H1 (cell line): ENCODE measurements around the gene EEIG2. TPM values are rescaled to one million over a fixed set of nuclear protein-coding genes. Genes with fewer than 3 reads are reported as not detected.

Experiments
- CTCF ChIA-PET: fragments of 300-600 bp; sonication (Branson Sonifier 250); formaldehyde crosslinking; loops from one replicate; lab custom pipeline; 2021; ENCODE audit not compliant: partially characterized antibody; lab: Charles Lee
- POLR2A ChIA-PET: fragments of 300-600 bp; sonication (Branson Sonifier 250); formaldehyde crosslinking; loops from one replicate; lab custom pipeline; 2021; ENCODE audit warnings: inconsistent platforms; ENCODE audit not compliant: partially characterized antibody; lab: Charles Lee
- DNase-seq, 2 experiments: peaks; one replicate each; pipeline versions ENCODE4 v3.0.0 to v3.0.0-alpha.2; 2010 to 2022; ENCODE audit warnings: low spot score in 2 of 2, low read depth in 1 of 2, mixed read lengths in 1 of 2
- FAIRE-seq: peaks from 2 replicates; lab custom pipeline; 2011; peaks lifted over from hg19 to GRCh38; lab: Jason Lieb, UNC
- H2AFZ ChIP-seq: 2 replicates; pipeline ENCODE4 v1.8.1; 2012; ENCODE audit warnings: low read length, inconsistent platforms
- H2AK5ac ChIP-seq: 2 replicates; pipeline ENCODE4 v1.6.1; 2013; ENCODE audit warnings: low read depth, low read length
- H2BK120ac ChIP-seq: replicated peaks from 2 replicates; pipeline ENCODE3; 2013; ENCODE audit warnings: low read depth, low read length, inconsistent platforms
- H2BK12ac ChIP-seq: 2 replicates; pipeline ENCODE4 v1.6.1; 2013; ENCODE audit warnings: low read depth, low read length
- H2BK15ac ChIP-seq: 2 replicates; pipeline ENCODE4 v1.6.1; 2013; ENCODE audit warnings: low read length
- H2BK20ac ChIP-seq: 2 replicates; pipeline ENCODE4 v1.6.1; 2013; ENCODE audit warnings: low read length
- H2BK5ac ChIP-seq: 2 replicates; pipeline ENCODE4 v1.6.1; 2013; ENCODE audit warnings: low read depth, low read length
- H3K14ac ChIP-seq: 2 replicates; pipeline ENCODE4 v1.6.1; 2013; ENCODE audit warnings: inconsistent platforms; ENCODE audit not compliant: insufficient read length
- H3K18ac ChIP-seq: 2 replicates; pipeline ENCODE4 v1.6.1; 2013; ENCODE audit warnings: low read length; ENCODE audit errors: extremely low read depth
- H3K23ac ChIP-seq: 2 replicates; pipeline ENCODE4 v1.6.1; 2013; ENCODE audit warnings: inconsistent platforms; ENCODE audit not compliant: insufficient read length
- H3K23me2 ChIP-seq: 2 replicates; pipeline ENCODE4 v1.6.1; 2013; ENCODE audit warnings: low read depth, low read length
- H3K27ac ChIP-seq: 2 replicates; pipeline ENCODE4 v1.6.1; 2011; ENCODE audit warnings: low read depth, low read length, inconsistent platforms
- H3K27me3 ChIP-seq, 4 experiments: replicated peaks in 1 of 4; 1 replicate in 1 of 4; 2 replicates in 3 of 4; pipeline versions ENCODE4 v1.6.1 to v1.8.1; 2011 to 2013; ENCODE audit warnings: low read length in 3 of 4, mild to moderate bottlenecking in 3 of 4, inconsistent platforms in 2 of 4, mixed read lengths in 2 of 4, moderate library complexity in 1 of 4; ENCODE audit not compliant: control insufficient read depth in 3 of 4, insufficient read depth in 3 of 4; ENCODE audit errors: extremely low read depth in 1 of 4
- H3K36me3 ChIP-seq, 4 experiments: 2 replicates each; pipeline versions ENCODE4 v1.6.1 to v1.8.1; 2011 to 2013; ENCODE audit warnings: mild to moderate bottlenecking in 4 of 4, low read length in 3 of 4, moderate library complexity in 2 of 4, control low read depth in 1 of 4, inconsistent platforms in 1 of 4; ENCODE audit not compliant: insufficient read depth in 4 of 4, control insufficient read depth in 2 of 4
- H3K4ac ChIP-seq: replicated peaks from 2 replicates; pipeline ENCODE3; 2013; ENCODE audit warnings: low read length, low read depth, mixed read lengths, inconsistent platforms; ENCODE audit not compliant: insufficient read length
- H3K4me1 ChIP-seq, 4 experiments: replicated peaks in 1 of 4; 1 replicate in 1 of 4; 2 replicates in 3 of 4; pipeline versions ENCODE4 v1.6.1 to v1.8.1; 2011 to 2013; ENCODE audit warnings: low read length in 3 of 4, inconsistent platforms in 2 of 4, mixed read lengths in 1 of 4; ENCODE audit not compliant: insufficient read depth in 4 of 4, control insufficient read depth in 3 of 4
- H3K4me2 ChIP-seq, 2 experiments: 2 replicates each; pipeline versions ENCODE4 v1.6.1 to v1.8.1; 2011 to 2013; ENCODE audit warnings: low read depth in 2 of 2, low read length in 2 of 2, control low read depth in 1 of 2, inconsistent platforms in 1 of 2, mild to moderate bottlenecking in 1 of 2; ENCODE audit not compliant: insufficient read depth in 1 of 2
- H3K4me3 ChIP-seq, 4 experiments: fragments of 200-600, 300-600 bp in 1 of 4; sonication (generic), shearing (Covaris generic), sonication (Bioruptor Twin) in 1 of 4; 2 replicates each; pipeline versions ENCODE4 v1.5.1 to v1.8.1; 2011 to 2016; ENCODE audit warnings: low read length in 4 of 4, low read depth in 3 of 4, control low read depth in 2 of 4, inconsistent platforms in 2 of 4, mild to moderate bottlenecking in 2 of 4, mixed read lengths in 1 of 4, moderate library complexity in 1 of 4; ENCODE audit not compliant: insufficient read depth in 2 of 4; ENCODE audit errors: extremely low read depth in 1 of 4
- H3K56ac ChIP-seq: replicated peaks from 2 replicates; pipeline ENCODE3; 2013; ENCODE audit warnings: low read depth, mild to moderate bottlenecking, mixed read lengths, low read length, inconsistent platforms; ENCODE audit not compliant: insufficient read length
- H3K79me1 ChIP-seq: 2 replicates; pipeline ENCODE4 v1.6.1; 2013; ENCODE audit warnings: low read depth, low read length, control low read depth
- H3K79me2 ChIP-seq, 2 experiments: 2 replicates each; pipeline versions ENCODE4 v1.6.1 to v1.8.1; 2012 to 2013; ENCODE audit warnings: low read length in 2 of 2, mild to moderate bottlenecking in 2 of 2, inconsistent platforms in 1 of 2; ENCODE audit not compliant: insufficient read depth in 2 of 2, control insufficient read depth in 1 of 2
- H3K9ac ChIP-seq, 4 experiments: replicated peaks in 1 of 4; 1 replicate in 1 of 4; 2 replicates in 3 of 4; pipeline versions ENCODE4 v1.6.1 to v1.8.1; 2011 to 2013; ENCODE audit warnings: low read depth in 3 of 4, low read length in 3 of 4, control low read depth in 2 of 4, mild to moderate bottlenecking in 2 of 4, moderate library complexity in 2 of 4, inconsistent platforms in 1 of 4; ENCODE audit errors: extremely low read depth in 1 of 4
- H3K9me3 ChIP-seq, 2 experiments: 2 replicates each; pipeline versions ENCODE4 v1.6.1 to v1.8.1; 2012 to 2013; ENCODE audit warnings: mild to moderate bottlenecking in 2 of 2, moderate library complexity in 2 of 2, control low read depth in 1 of 2, inconsistent platforms in 1 of 2, low read depth in 1 of 2, low read length in 1 of 2, mixed read lengths in 1 of 2; ENCODE audit not compliant: insufficient read depth in 2 of 2
- H4K20me1 ChIP-seq, 2 experiments: replicated peaks in 1 of 2; 2 replicates each; pipeline versions ENCODE3 to v1.8.1; 2011 to 2013; ENCODE audit warnings: inconsistent platforms in 2 of 2, low read length in 2 of 2, mild to moderate bottlenecking in 1 of 2; ENCODE audit not compliant: insufficient read depth in 2 of 2, control insufficient read depth in 1 of 2
- H4K5ac ChIP-seq: 2 replicates; pipeline ENCODE4 v1.6.1; 2013; ENCODE audit warnings: low read length, low read depth, mixed read lengths, inconsistent platforms; ENCODE audit not compliant: insufficient read length
- H4K8ac ChIP-seq: 2 replicates; pipeline ENCODE4 v1.8.0; 2013; ENCODE audit warnings: mild to moderate bottlenecking, moderate library complexity, low read length, inconsistent platforms; ENCODE audit not compliant: insufficient read depth; ENCODE audit errors: extremely low read depth
- H4K91ac ChIP-seq: replicated peaks from 2 replicates; pipeline ENCODE3; 2013; ENCODE audit warnings: low read length, mixed read lengths, inconsistent platforms; ENCODE audit not compliant: insufficient read length
- BRCA1 ChIP-seq: IDR thresholded peaks from 2 replicates; pipeline ENCODE4 v1.6.1; 2012; ENCODE audit warnings: low read depth, low read length, improper control_type of control experiment
- CREB1 ChIP-seq: IDR thresholded peaks from 2 replicates; pipeline ENCODE4 v1.6.1; 2012; ENCODE audit warnings: inconsistent platforms
- CTCF ChIP-seq, 3 experiments: IDR thresholded peaks; 1 replicate in 2 of 3; 2 replicates in 1 of 3; pipeline versions ENCODE4 v1.5.1 to v1.6.1; 2011; ENCODE audit warnings: low read length in 3 of 3, mild to moderate bottlenecking in 3 of 3, inconsistent platforms in 2 of 3, low read depth in 1 of 3, moderate library complexity in 1 of 3; ENCODE audit not compliant: insufficient read depth in 1 of 3; ENCODE audit errors: control extremely low read depth in 1 of 3
- KDM5A ChIP-seq: fragments of 200-600 bp; IDR thresholded peaks from 2 replicates; pipeline ENCODE4 v1.7.1; 2012; ENCODE audit warnings: mild to moderate bottlenecking, low read length, inconsistent platforms, mixed read lengths
- MAFK ChIP-seq: IDR thresholded peaks from 2 replicates; pipeline ENCODE4 v1.6.1; 2012; ENCODE audit warnings: low read depth, mild to moderate bottlenecking, improper control_type of control experiment, low read length
- NRF1 ChIP-seq: IDR thresholded peaks from 2 replicates; pipeline ENCODE4 v1.6.1; 2011; ENCODE audit warnings: mild to moderate bottlenecking, low read depth, low read length, improper control_type of control experiment
- POLR2A ChIP-seq, 2 experiments: IDR thresholded peaks; 1 replicate in 1 of 2; 2 replicates in 1 of 2; pipeline ENCODE4 v1.6.1; 2011; ENCODE audit warnings: low read depth in 2 of 2, low read length in 2 of 2, mild to moderate bottlenecking in 2 of 2; ENCODE audit errors: control extremely low read depth in 1 of 2
- RAD21 ChIP-seq, 2 experiments: IDR thresholded peaks in 1 of 2; conservative IDR thresholded peaks in 1 of 2; 2 replicates each; pipeline ENCODE4 v1.6.1; 2011; ENCODE audit warnings: low read depth in 2 of 2, low read length in 2 of 2, improper control_type of control experiment in 1 of 2, inconsistent platforms in 1 of 2, mild to moderate bottlenecking in 1 of 2, moderate library complexity in 1 of 2
- SIX5 ChIP-seq: IDR thresholded peaks from 2 replicates; pipeline ENCODE4 v1.6.1; 2011; ENCODE audit warnings: mild to moderate bottlenecking, low read depth, low read length
- SP1 ChIP-seq: IDR thresholded peaks from 2 replicates; pipeline ENCODE4 v1.6.1; 2011; ENCODE audit warnings: low read depth, low read length
- SP2 ChIP-seq: IDR thresholded peaks from 2 replicates; pipeline ENCODE4 v1.6.1; 2012; ENCODE audit warnings: mild to moderate bottlenecking, low read length, inconsistent platforms
- WGBS, 2 experiments: shearing (Covaris generic) in 1 of 2; methylation state at CpG; one replicate each; pipeline versions ENCODE4 v1.1.6 to v1.1.7; 2013 to 2015; ENCODE audit warnings: low lambda C conversion rate in 2 of 2, mixed read lengths in 2 of 2, inconsistent platforms in 1 of 2, low coverage in 1 of 2, missing lambda C conversion rate in 1 of 2; ENCODE audit not compliant: insufficient replicate concordance in 2 of 2, insufficient coverage in 1 of 2, insufficient read length in 1 of 2; ENCODE audit errors: extremely low coverage in 1 of 2, missing lambda C conversion rate in 1 of 2; 5-methylcytosine and 5-hydroxymethylcytosine counted together
- polyA plus RNA-seq, 7 experiments: library from polyadenylated mRNA; depleted of rRNA in 3 of 7; stranded (reverse) in 5 of 7; unstranded in 2 of 7; fragments of >200 nt in 5 of 7; fragments of 200-250 nt in 2 of 7; gene quantifications; 1 replicate in 5 of 7; 2 replicates in 1 of 7; 4 replicates in 1 of 7; pipeline versions ENCODE4 v1.2.1 to v1.2.3, GENCODE V29; 2011 to 2013; ENCODE audit warnings: missing spikeins in 2 of 7, mixed read lengths in 2 of 7
- total RNA-seq: library from RNA; stranded (reverse); fragmentation: NEBNext Ultra II Directional; extraction: Animal tissue kit (Norgen Biotek cat#: 25700); gene quantifications from 2 replicates; pipeline ENCODE4 v1.2.1, GENCODE V29; 2021

Gene EEIG2
- total and polyA plus RNA-seq, 2 of the 8 experiments (the other 6 are each of a cell fraction or from before 2014, with no cell fraction given): 6.1 to 20.1 TPM

DNA sequence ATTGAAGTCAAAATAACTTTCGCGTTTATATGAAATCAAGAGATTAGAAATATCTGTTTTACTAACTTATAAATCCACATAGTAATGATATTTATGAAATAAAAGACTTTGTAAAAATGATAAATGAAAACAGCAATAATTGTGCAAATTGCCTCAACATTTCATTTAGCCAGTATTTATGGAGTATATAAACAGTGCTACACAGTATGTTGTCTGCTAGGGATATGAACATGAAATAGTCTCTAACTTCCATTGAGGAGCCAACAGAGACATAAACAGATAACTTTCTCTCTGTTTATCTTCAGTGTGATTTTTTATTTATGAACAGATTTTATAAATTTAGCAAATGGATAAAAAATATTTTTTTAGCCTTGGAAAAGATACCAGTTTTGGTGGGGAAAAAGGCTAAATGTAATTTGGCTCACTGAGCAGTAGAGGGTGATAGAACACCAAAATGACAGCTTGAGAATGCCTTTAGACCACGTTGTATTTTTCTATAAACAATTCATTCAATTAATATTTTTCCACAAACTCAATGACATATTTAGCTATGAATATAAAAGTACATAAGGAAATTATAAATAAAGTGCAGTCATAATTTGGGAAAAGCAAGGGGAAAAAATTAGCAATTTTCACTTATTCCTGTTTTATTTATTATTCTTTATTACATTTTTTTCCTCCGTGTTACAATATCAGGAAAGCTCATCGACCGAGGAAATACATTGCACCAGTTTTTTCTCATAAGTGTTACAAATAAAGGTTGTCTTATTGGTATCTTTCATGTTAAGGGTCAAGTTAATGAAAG lies 47.5 kb upstream of the EEIG2 start:
- no peaks in the 10 kb centered on the region for H3K27me3 ChIP-seq
- WGBS, 2 experiments: 76% methylated on average over 6 of the region's 6 CpGs; no CpG with 5 or more reads in 1 of the 2 experiments
- H3K9me3 ChIP-seq: 0 out of 4 replicates have a peak, but pooled peaks cover 0 to 10% of the 10 kb centered on the region in 2 experiments
- H2AK5ac ChIP-seq: no peak overlapping the region
- no peak overlapping the region for H2AFZ ChIP-seq
- H4K20me1 ChIP-seq: no peaks in the 10 kb centered on the region
- H3K23me2 ChIP-seq: no peaks in the 10 kb centered on the region
- no peak overlapping the region for H3K14ac ChIP-seq
- no peak overlapping the region for H3K4me3 ChIP-seq
- no peak overlapping the region for H3K9ac ChIP-seq
- H3K4me1 ChIP-seq: no peaks in the 10 kb centered on the region
- no peak overlapping the region for H3K18ac ChIP-seq
- H3K4ac ChIP-seq: no peak overlapping the region
- H3K79me2 ChIP-seq: no peaks in the 10 kb centered on the region
- H3K79me1 ChIP-seq: no peaks in the 10 kb centered on the region
- no peak overlapping the region for H3K4me2 ChIP-seq
- no peaks in the 10 kb centered on the region for H3K36me3 ChIP-seq
- ChIA-PET POLR2A (no interaction called here), CTCF (interaction anchor here (0.7 to 8.5 kb wide), 23 partner anchors 8 to 447 kb away, joined by 3 to 127 read pairs (median 4); partner anchors contain the start of gene EEIG2)
- peak; percentile 36 for FAIRE-seq
- H4K5ac ChIP-seq: no peak overlapping the region
- DNase-seq: no peak
- no peak overlapping the region for H2BK12ac ChIP-seq
- H2BK15ac ChIP-seq: no peak overlapping the region
- H2BK5ac ChIP-seq: no peak overlapping the region
- H2BK20ac ChIP-seq: no peak overlapping the region
- no peak overlapping the region for H3K27ac ChIP-seq
- H4K91ac ChIP-seq: no peak overlapping the region
- H3K23ac ChIP-seq: no peak overlapping the region
- no peak overlapping the region for H3K56ac ChIP-seq
- no peak overlapping the region for H2BK120ac ChIP-seq
- no peak overlapping the region for H4K8ac ChIP-seq
- TF ChIP-seq SIX5: no peak
- TF ChIP-seq POLR2A (IDR thresholded peaks at IDR 0.05; ENCODE audit: control extremely low read depth in 1 of 2, low read depth in 2 of 2, low read length in 2 of 2): no peak
- TF ChIP-seq NRF1: no peak
- peak; percentile 89 to 93 for TF ChIP-seq RAD21 (IDR thresholded peaks at IDR 0.05 in 1 of 2, conservative IDR thresholded peaks at IDR 0.05 in 1 of 2; ENCODE audit: low read depth in 2 of 2, low read length in 2 of 2)
- no peak for TF ChIP-seq CREB1
- TF ChIP-seq CTCF (IDR thresholded peaks at IDR 0.05; ENCODE audit: control extremely low read depth in 1 of 3, insufficient read depth in 1 of 3, low read depth in 1 of 3, low read length in 3 of 3): peak in 2 of 3 experiments; percentile 55 to 67; a peak in 2 of 4 replicates
- no peak for TF ChIP-seq BRCA1
- TF ChIP-seq MAFK: no peak
- no peak for TF ChIP-seq SP1
- no peak for TF ChIP-seq SP2
- TF ChIP-seq KDM5A: no peak
